ENCODE results near the gene RPS6KL1. TPM values are rescaled to one million over a fixed set of nuclear protein-coding genes. Genes with fewer than 3 reads are reported as not detected.
A peak's percentile ranks its signal among the peaks of the same experiment; 100 is the strongest.

Gene RPS6KL1
- total RNA-seq, 1 experiment from 2014 or later = 18.8 TPM

DNA sequence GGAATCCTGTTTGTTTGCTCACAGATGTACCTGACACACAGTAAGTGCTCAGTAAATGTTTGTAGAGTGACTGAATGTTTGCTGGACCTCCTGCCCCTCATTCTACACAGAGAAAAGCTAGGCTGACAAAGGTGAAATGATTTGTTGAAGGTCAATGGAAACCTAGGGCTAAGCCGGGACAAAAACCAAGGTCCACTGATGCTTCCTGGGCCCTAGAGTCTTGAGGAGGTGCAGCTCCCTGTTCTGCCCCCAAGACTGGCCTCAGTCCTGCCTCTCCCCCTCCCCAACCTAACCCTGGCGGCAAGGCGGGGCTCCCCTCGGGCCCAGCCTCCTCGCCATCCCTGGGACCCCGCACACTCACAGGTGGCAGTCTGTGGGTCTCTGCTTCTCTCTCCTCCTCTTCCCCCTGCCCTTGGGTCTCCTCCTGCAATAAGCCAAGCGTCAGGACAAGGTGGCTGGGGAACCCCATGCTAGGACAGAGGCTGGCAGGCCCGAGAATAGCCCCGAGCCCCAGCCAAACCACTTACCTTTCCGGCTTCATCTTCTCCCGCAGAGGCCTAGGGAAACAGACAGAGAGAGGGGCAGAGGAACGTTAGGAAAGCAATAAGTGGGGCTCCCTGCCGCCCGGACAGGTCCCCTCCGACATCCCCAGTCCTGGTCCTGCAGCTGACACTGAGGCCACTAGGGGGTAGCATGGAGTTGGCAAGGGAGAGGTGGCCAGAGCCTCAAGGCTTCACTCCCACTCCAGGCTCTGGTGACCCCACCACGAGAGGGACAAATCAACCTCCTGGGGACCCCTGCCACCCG lies 23.0 kb upstream of the RPS6KL1 start:
- Mint-ChIP-seq H3K4me1 (peaks cover 5 to 14% of the 10 kb centered on the region in 2 experiments), H3K27ac (peak overlapping the region; percentile 54 to 81 (median 75); a peak in 4 of 7 replicates)
- H3K4me2 ChIP-seq (ENCODE audit: insufficient read depth, insufficient read length, low read length) = no peak overlapping the region

More for the DNA sequence above, 23.0 kb upstream of the RPS6KL1 start:
- WGBS (ENCODE audit: extremely low coverage, insufficient read length, low lambda C conversion rate) = no CpG with 5 or more reads among the region's 17 CpGs
- Histone ChIP-seq H3K4ac (ENCODE audit: low read depth, low read length) (no peak overlapping the region), H3K56ac (ENCODE audit: insufficient read length, low read depth, low read length) (no peak overlapping the region), H3K79me2 (ENCODE audit: insufficient read depth, low read length) (no peaks in the 10 kb centered on the region), H2BK15ac (ENCODE audit: low read depth, low read length) (no peak overlapping the region), H2BK12ac (ENCODE audit: insufficient read length, low read depth, low read length) (no peak overlapping the region), H4K5ac (ENCODE audit: insufficient read length, low read depth, low read length) (no peak overlapping the region), H3K23me2 (ENCODE audit: insufficient read length, low read depth, low read length, poor library complexity, severe bottlenecking) (no peaks in the 10 kb centered on the region), H3T11ph (ENCODE audit: low read length) (no peak overlapping the region), H4K20me1 (ENCODE audit: control insufficient read depth, insufficient read depth, insufficient read length) (peaks cover 5% of the 10 kb centered on the region), H4K91ac (ENCODE audit: insufficient read length, low read depth, low read length) (no peak overlapping the region), H3K79me1 (ENCODE audit: insufficient read depth, low read depth, low read length, poor library complexity, severe bottlenecking) (no peaks in the 10 kb centered on the region), H4K8ac (replicated peaks; ENCODE audit: insufficient read length, low read depth, low read length) (no peak overlapping the region), H3K14ac (ENCODE audit: insufficient read depth, low read length) (no peak overlapping the region), H3K9me3 (ENCODE audit: control insufficient read depth, low read depth, low read length) (no peaks in the 10 kb centered on the region), H2AFZ (ENCODE audit: low read length) (no peak overlapping the region), H3K27me3 (ENCODE audit: insufficient read depth, low read length) (no peaks in the 10 kb centered on the region), H2AK5ac (ENCODE audit: insufficient read length, low read length) (no peak overlapping the region), H2BK20ac (ENCODE audit: low read depth, low read length, poor library complexity, severe bottlenecking) (no peak overlapping the region), H3K4me1 (ENCODE audit: insufficient read depth, low read length) (no peaks in the 10 kb centered on the region), H2BK120ac (ENCODE audit: low read depth, low read length, poor library complexity, severe bottlenecking) (no peak overlapping the region), H3K27ac (ENCODE audit: insufficient read length, low read depth, low read length) (no peak overlapping the region), H3K18ac (ENCODE audit: insufficient read length, low read depth, low read length) (no peak overlapping the region), H2BK5ac (ENCODE audit: insufficient read length, low read length) (no peak overlapping the region), H3K23ac (ENCODE audit: insufficient read length, low read depth, low read length) (no peak overlapping the region), H3K9ac (ENCODE audit: extremely low read depth, insufficient read length, low read length) (no peak overlapping the region)
- Mint-ChIP-seq H3K36me3 (ENCODE audit: insufficient read depth in 1 of 3, low read depth in 3 of 3) (no peaks in the 10 kb centered on the region), H3K4me3 (peak overlapping the region in 1 of 2 experiments; percentile 24; a peak in 1 of 5 replicates), H3K9me3 (no peaks in the 10 kb centered on the region), H3K27me3 (ENCODE audit: low read depth) (no peaks in the 10 kb centered on the region)
- TF ChIP-seq, protein P1, sequence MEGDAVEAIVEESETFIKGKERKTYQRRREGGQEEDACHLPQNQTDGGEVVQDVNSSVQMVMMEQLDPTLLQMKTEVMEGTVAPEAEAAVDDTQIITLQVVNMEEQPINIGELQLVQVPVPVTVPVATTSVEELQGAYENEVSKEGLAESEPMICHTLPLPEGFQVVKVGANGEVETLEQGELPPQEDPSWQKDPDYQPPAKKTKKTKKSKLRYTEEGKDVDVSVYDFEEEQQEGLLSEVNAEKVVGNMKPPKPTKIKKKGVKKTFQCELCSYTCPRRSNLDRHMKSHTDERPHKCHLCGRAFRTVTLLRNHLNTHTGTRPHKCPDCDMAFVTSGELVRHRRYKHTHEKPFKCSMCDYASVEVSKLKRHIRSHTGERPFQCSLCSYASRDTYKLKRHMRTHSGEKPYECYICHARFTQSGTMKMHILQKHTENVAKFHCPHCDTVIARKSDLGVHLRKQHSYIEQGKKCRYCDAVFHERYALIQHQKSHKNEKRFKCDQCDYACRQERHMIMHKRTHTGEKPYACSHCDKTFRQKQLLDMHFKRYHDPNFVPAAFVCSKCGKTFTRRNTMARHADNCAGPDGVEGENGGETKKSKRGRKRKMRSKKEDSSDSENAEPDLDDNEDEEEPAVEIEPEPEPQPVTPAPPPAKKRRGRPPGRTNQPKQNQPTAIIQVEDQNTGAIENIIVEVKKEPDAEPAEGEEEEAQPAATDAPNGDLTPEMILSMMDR (conservative IDR thresholded peaks at IDR 0.05) = peak; percentile 95
- DNase-seq = peak; percentile 84
